CD14-positive monocyte (primary cell): ENCODE data around the gene GUCY1A1. TPM values are rescaled to one million over a fixed set of nuclear protein-coding genes. Genes with fewer than 3 reads are reported as not detected.

Experiments used
- DNase-seq, 3 donors: peaks; one replicate each; pipeline ENCODE4 v3.0.0-alpha.2; 2011 to 2022
- H2AFZ ChIP-seq: 2 replicates; pipeline ENCODE4 v1.6.0; 2012; ENCODE audit warnings: mild to moderate bottlenecking, low read depth, low read length, inconsistent platforms; ENCODE audit not compliant: insufficient read depth, poor library complexity, severe bottlenecking
- H3K27ac ChIP-seq, 2 donors: 1 replicate in 1 of 2; 2 replicates in 1 of 2; pipeline ENCODE4 v1.5.1; 2012 to 2013; ENCODE audit warnings: low read length in 2 of 2, control low read depth in 1 of 2, inconsistent platforms in 1 of 2, low read depth in 1 of 2, mild to moderate bottlenecking in 1 of 2
- H3K27me3 ChIP-seq, 2 donors: one replicate each; pipeline versions ENCODE4 v1.6.0 to v1.6.1; 2011 to 2013; ENCODE audit warnings: low read length in 2 of 2; ENCODE audit not compliant: control insufficient read depth in 2 of 2, insufficient read depth in 2 of 2
- H3K36me3 ChIP-seq, 2 donors: replicated peaks in 1 of 2; 1 replicate in 1 of 2; 2 replicates in 1 of 2; pipeline versions ENCODE4 v1.5.1 to v1.6.1; 2012 to 2013; ENCODE audit warnings: low read length in 2 of 2, control low read depth in 1 of 2, inconsistent platforms in 1 of 2, mild to moderate bottlenecking in 1 of 2; ENCODE audit not compliant: insufficient read depth in 2 of 2, control insufficient read depth in 1 of 2
- H3K4me1 ChIP-seq, 2 donors: 1 replicate in 1 of 2; 2 replicates in 1 of 2; pipeline versions ENCODE4 v1.5.1 to v1.6.1; 2012 to 2013; ENCODE audit warnings: low read length in 2 of 2, control low read depth in 1 of 2, inconsistent platforms in 1 of 2, mild to moderate bottlenecking in 1 of 2, moderate library complexity in 1 of 2; ENCODE audit not compliant: insufficient read depth in 2 of 2, control insufficient read depth in 1 of 2
- H3K4me2 ChIP-seq: replicated peaks from 2 replicates; pipeline ENCODE3; 2012; ENCODE audit warnings: low read length, moderate library complexity, mild to moderate bottlenecking; ENCODE audit not compliant: poor library complexity, severe bottlenecking; ENCODE audit errors: extremely low read depth
- H3K4me3 ChIP-seq, 3 experiments: fragments of 200-600 bp in 1 of 3; sonication (generic) in 1 of 3; replicated peaks in 1 of 3; 1 replicate in 2 of 3; 2 replicates in 1 of 3; pipeline ENCODE4 v1.5.1; 2011 to 2013; ENCODE audit warnings: low read length in 3 of 3, mild to moderate bottlenecking in 3 of 3, control low read depth in 2 of 3, low read depth in 2 of 3, inconsistent platforms in 1 of 3, moderate library complexity in 1 of 3
- H3K79me2 ChIP-seq: 2 replicates; pipeline ENCODE4 v1.6.0; 2012; ENCODE audit warnings: mild to moderate bottlenecking, control low read depth, inconsistent platforms, low read length, moderate library complexity; ENCODE audit not compliant: insufficient read depth
- H3K9ac ChIP-seq: 2 replicates; pipeline ENCODE4 v1.6.0; 2017; ENCODE audit warnings: low read length, mild to moderate bottlenecking; ENCODE audit not compliant: insufficient read depth, poor library complexity, severe bottlenecking
- H3K9me3 ChIP-seq, 2 donors: replicated peaks in 1 of 2; 1 replicate in 1 of 2; 2 replicates in 1 of 2; pipeline versions ENCODE4 v1.5.1 to v1.6.1; 2012 to 2013; ENCODE audit warnings: low read length in 2 of 2, control low read depth in 1 of 2; ENCODE audit not compliant: control insufficient read depth in 1 of 2, insufficient read depth in 1 of 2
- H4K20me1 ChIP-seq: 2 replicates; pipeline ENCODE4 v1.6.0; 2012; ENCODE audit warnings: mild to moderate bottlenecking, low read length, control low read depth, moderate library complexity; ENCODE audit not compliant: insufficient read depth
- H3K27ac Mint-ChIP-seq, 7 donors: one replicate each; pipeline ENCODE4 v1.8.0; 2020; ENCODE audit warnings: mild to moderate bottlenecking in 7 of 7, mixed read lengths in 7 of 7, moderate library complexity in 6 of 7, inconsistent platforms in 2 of 7
- H3K27me3 Mint-ChIP-seq, 3 donors: one replicate each; pipeline ENCODE4 v1.8.0; 2021 to 2022; ENCODE audit warnings: low read depth in 3 of 3, mild to moderate bottlenecking in 3 of 3, mixed read lengths in 3 of 3, moderate library complexity in 3 of 3, inconsistent platforms in 1 of 3
- H3K36me3 Mint-ChIP-seq, 2 donors: one replicate each; pipeline ENCODE4 v1.8.0; 2020; ENCODE audit warnings: mixed read lengths in 2 of 2, inconsistent platforms in 1 of 2, mild to moderate bottlenecking in 1 of 2
- H3K4me1 Mint-ChIP-seq: one replicate; pipeline ENCODE4 v1.8.0; 2020; ENCODE audit warnings: mild to moderate bottlenecking, mixed read lengths
- H3K4me3 Mint-ChIP-seq, 2 donors: one replicate each; pipeline ENCODE4 v1.8.0; 2020; ENCODE audit warnings: mild to moderate bottlenecking in 2 of 2, mixed read lengths in 2 of 2, moderate library complexity in 1 of 2
- H3K9me3 Mint-ChIP-seq, 7 donors: one replicate each; pipeline ENCODE4 v1.8.0; 2020 to 2022; ENCODE audit warnings: mixed read lengths in 7 of 7, mild to moderate bottlenecking in 6 of 7, moderate library complexity in 6 of 7, inconsistent platforms in 2 of 7
- CTCF ChIP-seq: fragments of 200-600 bp; IDR thresholded peaks from one replicate; pipeline ENCODE4 v1.8.0; 2022; ENCODE audit warnings: antibody characterized with exemption, mild to moderate bottlenecking
- WGBS: methylation state at CpG from one replicate; pipeline ENCODE4 v1.1.5; 2013; ENCODE audit warnings: missing lambda C conversion rate; ENCODE audit not compliant: insufficient coverage; 5-methylcytosine and 5-hydroxymethylcytosine counted together
- intact Hi-C, 2 donors: fragments of 100-400 bp; cut with micrococcal nuclease; formaldehyde crosslinking; loops; one replicate each; pipeline versions ENCODE4 v1.15.0 to v1.15.1; 2023
- polyA plus RNA-seq, 3 donors: library from polyadenylated mRNA; depleted of rRNA in 1 of 3; unstranded in 2 of 3; stranded (reverse) in 1 of 3; fragments of 300-500 nt in 2 of 3; fragments of >200 nt in 1 of 3; fragmentation: Illumina TruSeq in 2 of 3; gene quantifications; 1 replicate in 2 of 3; 2 replicates in 1 of 3; pipeline ENCODE4 v1.2.3, GENCODE V29; 2012 to 2021

GUCY1A1 gene
- polyA plus RNA-seq, 3 donors, result 0.88 to 1.2 (median 0.95) TPM

- Histone ChIP-seq H3K27ac (no peak overlapping the region), H3K79me2 (no peaks in the 10 kb centered on the region), H3K4me1 (no peaks in the 10 kb centered on the region), H3K9me3 (no peaks in the 10 kb centered on the region), H3K36me3 (no peaks in the 10 kb centered on the region), H4K20me1 (no peaks in the 10 kb centered on the region), H3K27me3 (no peaks in the 10 kb centered on the region), H3K4me2 (no peak overlapping the region), H3K4me3 (no peak overlapping the region), H3K9ac (no peak overlapping the region), H2AFZ (no peak overlapping the region)
- Mint-ChIP-seq H3K4me1 (no peaks in the 10 kb centered on the region), H3K4me3 (no peak overlapping the region), H3K27me3 (no peaks in the 10 kb centered on the region), H3K36me3 (no peaks in the 10 kb centered on the region), H3K9me3 (no peaks in the 10 kb centered on the region), H3K27ac (no peak overlapping the region)
- 95% methylated on average over 6 of the region's 12 CpGs for WGBS
- DNase-seq, result no peak
- TF ChIP-seq CTCF, result no peak
- intact Hi-C loops, result no loop called here
Observed at GRCh38 chr4:155704841-155705404, 38.3 kb downstream of the GUCY1A1 start.

- TF ChIP-seq CTCF, result no peak
Observed at GRCh38 chr4:155705664-155706063, 39.0 kb downstream of the GUCY1A1 start.

More at GRCh38 chr4:155705664-155706063, 39.0 kb downstream of the GUCY1A1 start:
- Mint-ChIP-seq H3K4me3 (no peak overlapping the region), H3K27ac (no peak overlapping the region), H3K27me3 (no peaks in the 10 kb centered on the region), H3K4me1 (no peaks in the 10 kb centered on the region), H3K9me3 (no peaks in the 10 kb centered on the region), H3K36me3 (no peaks in the 10 kb centered on the region)
- H3K79me2 ChIP-seq, result no peaks in the 10 kb centered on the region
- 100% methylated on average over 1 of the region's 2 CpGs for WGBS
- no peaks in the 10 kb centered on the region for H4K20me1 ChIP-seq
- intact Hi-C loops, result no loop called here
- no peak overlapping the region for H3K4me2 ChIP-seq
- no peak for DNase-seq
- H3K9ac ChIP-seq, result no peak overlapping the region
- H3K4me1 ChIP-seq, result no peaks in the 10 kb centered on the region
- no peak overlapping the region for H3K4me3 ChIP-seq
- H2AFZ ChIP-seq, result no peak overlapping the region
- no peaks in the 10 kb centered on the region for H3K36me3 ChIP-seq
- no peaks in the 10 kb centered on the region for H3K27me3 ChIP-seq
- no peak overlapping the region for H3K27ac ChIP-seq
- H3K9me3 ChIP-seq, result no peaks in the 10 kb centered on the region
